SK-N-SH (cell line): ENCODE results near the gene TFAP2D. TPM values are rescaled to one million over a fixed set of nuclear protein-coding genes. Genes with fewer than 3 reads are reported as not detected.

Experiments used
- CTCF ChIA-PET: fragments of 300-600, 350-600 bp; formaldehyde crosslinking; extraction: SDS; loops from one replicate; lab custom pipeline; 2021; lab: Yijun Ruan, JAX
- POLR2A ChIA-PET: fragments of 350-600 bp; sonication (Branson Sonifier 250); formaldehyde crosslinking; extraction: SDS; loops from one replicate; lab custom pipeline; 2020; ENCODE audit warnings: antibody characterized with exemption, inconsistent platforms; lab: Yijun Ruan, JAX
- DNase-seq: peaks from one replicate; pipeline ENCODE4 v3.0.0; 2012
- H2AFZ ChIP-seq: fragments of 200-600 bp; sonication (generic); 2 replicates; pipeline ENCODE4 v1.8.1; 2016; ENCODE audit warnings: antibody characterized with exemption, mild to moderate bottlenecking, low read depth
- H3F3A ChIP-seq: fragments of 200-600 bp; sonication (generic); replicated peaks from 2 replicates; pipeline ENCODE3; 2016; ENCODE audit warnings: antibody characterized with exemption, mild to moderate bottlenecking; ENCODE audit not compliant: insufficient read depth
- H3K27ac ChIP-seq, 2 experiments: fragments of 200-500 bp in 1 of 2; fragments of 200-600 bp in 1 of 2; sonication (Bioruptor generic) in 1 of 2; sonication (generic), shearing (Covaris generic) in 1 of 2; 2 replicates each; pipeline versions ENCODE4 v1.5.1 to v1.6.1; 2014 to 2016; ENCODE audit warnings: low read depth in 2 of 2, inconsistent platforms in 1 of 2, low read length in 1 of 2, mild to moderate bottlenecking in 1 of 2, mixed read lengths in 1 of 2
- H3K27me3 ChIP-seq: fragments of 200-600 bp; sonication (generic), shearing (Covaris generic); 2 replicates; pipeline ENCODE4 v1.6.1; 2016; ENCODE audit warnings: mixed run types; ENCODE audit not compliant: insufficient read depth
- H3K36me3 ChIP-seq, 2 experiments: fragments of 200-500 bp in 1 of 2; fragments of 200-600 bp in 1 of 2; sonication (Bioruptor generic) in 1 of 2; sonication (generic) in 1 of 2; replicated peaks in 1 of 2; 2 replicates each; pipeline versions ENCODE3 to v1.5.1; 2014 to 2016; ENCODE audit warnings: low read length in 1 of 2, mild to moderate bottlenecking in 1 of 2; ENCODE audit not compliant: insufficient read depth in 2 of 2, control insufficient read depth in 1 of 2
- H3K4me1 ChIP-seq, 2 experiments: fragments of 200-500 bp in 1 of 2; fragments of 200-600 bp in 1 of 2; sonication (Bioruptor generic) in 1 of 2; sonication (generic), shearing (Covaris generic) in 1 of 2; 2 replicates each; pipeline versions ENCODE4 v1.5.1 to v1.6.1; 2014 to 2016; ENCODE audit warnings: low read depth in 1 of 2, low read length in 1 of 2, mixed run types in 1 of 2; ENCODE audit not compliant: insufficient read depth in 2 of 2, control insufficient read depth in 1 of 2
- H3K4me2 ChIP-seq: fragments of 200-600 bp; sonication (generic), shearing (Covaris generic); 2 replicates; pipeline ENCODE4 v1.6.1; 2017; ENCODE audit warnings: mixed run types
- H3K4me3 ChIP-seq, 2 experiments: fragments of 200-500 bp in 1 of 2; fragments of 200-600 bp in 1 of 2; sonication (Bioruptor generic) in 1 of 2; sonication (generic), shearing (Covaris generic) in 1 of 2; 2 replicates each; pipeline versions ENCODE4 v1.5.1 to v1.8.1; 2014 to 2016; ENCODE audit warnings: low read depth in 2 of 2, inconsistent platforms in 1 of 2, low read length in 1 of 2, mild to moderate bottlenecking in 1 of 2, mixed read lengths in 1 of 2, moderate library complexity in 1 of 2
- H3K79me2 ChIP-seq: fragments of 200-600 bp; sonication (generic); 2 replicates; pipeline ENCODE4 v1.8.1; 2017; ENCODE audit warnings: mild to moderate bottlenecking; ENCODE audit not compliant: insufficient read depth
- H3K9ac ChIP-seq: fragments of 200-600 bp; sonication (generic); 2 replicates; pipeline ENCODE4 v1.6.1; 2017; ENCODE audit warnings: mixed run types
- H3K9me2 ChIP-seq: fragments of 200-600 bp; sonication (generic); 2 replicates; pipeline ENCODE4 v1.6.1; 2017; ENCODE audit warnings: mixed run types
- H3K9me3 ChIP-seq: fragments of 200-600 bp; sonication (generic); 2 replicates; pipeline ENCODE4 v1.6.1; 2017; ENCODE audit warnings: mixed run types, mild to moderate bottlenecking, moderate library complexity
- H4K20me1 ChIP-seq: fragments of 200-600 bp; sonication (generic); 2 replicates; pipeline ENCODE4 v1.6.1; 2017; ENCODE audit warnings: mild to moderate bottlenecking, mixed run types; ENCODE audit not compliant: insufficient read depth
- CHD2 ChIP-seq: fragments of 150-350 bp; IDR thresholded peaks from 2 replicates; pipeline ENCODE4 v1.6.1; 2018; ENCODE audit warnings: low read length; ENCODE audit not compliant: partially characterized antibody
- ELF1 ChIP-seq: IDR thresholded peaks from 2 replicates; pipeline ENCODE4 v1.4.0; 2012
- EP300 ChIP-seq, 2 experiments: IDR thresholded peaks; 2 replicates each; pipeline versions ENCODE4 v1.4.0 to v1.6.1; 2012; ENCODE audit warnings: borderline replicate concordance in 1 of 2, low read depth in 1 of 2, low read length in 1 of 2
- FOXJ3 ChIP-seq: sonication (generic); formaldehyde crosslinking; IDR thresholded peaks from 2 replicates; pipeline ENCODE4 v1.5.1; 2020; ENCODE audit warnings: mild to moderate bottlenecking, missing genetic modification reagents
- GABPA ChIP-seq: IDR thresholded peaks from 2 replicates; pipeline ENCODE4 v1.4.0; 2012; ENCODE audit warnings: low read depth, mild to moderate bottlenecking
- GATA2 ChIP-seq: sonication (generic); formaldehyde crosslinking; IDR thresholded peaks from 2 replicates; pipeline ENCODE4 v1.5.0; 2020; ENCODE audit warnings: mild to moderate bottlenecking, missing genetic modification reagents
- IRF3 ChIP-seq: fragments of 150-350 bp; IDR thresholded peaks from 2 replicates; pipeline ENCODE4 v1.6.1; 2016; ENCODE audit warnings: mild to moderate bottlenecking, low read depth, low read length
- JUND ChIP-seq: IDR thresholded peaks from 2 replicates; pipeline ENCODE4 v1.4.0; 2012
- MAX ChIP-seq: IDR thresholded peaks from 2 replicates; pipeline ENCODE4 v1.4.0; 2012; ENCODE audit warnings: low read depth
- MXI1 ChIP-seq: IDR thresholded peaks from 2 replicates; pipeline ENCODE4 v1.6.1; 2012; ENCODE audit warnings: mild to moderate bottlenecking, low read depth, low read length, improper control_type of control experiment
- NRF1 ChIP-seq: IDR thresholded peaks from 2 replicates; pipeline ENCODE4 v1.6.1; 2012; ENCODE audit warnings: low read depth, mild to moderate bottlenecking, low read length
- PBX3 ChIP-seq: IDR thresholded peaks from 2 replicates; pipeline ENCODE4; 2012
- RAD21 ChIP-seq: IDR thresholded peaks from 2 replicates; pipeline ENCODE4 v1.6.1; 2012; ENCODE audit warnings: mild to moderate bottlenecking, low read length
- REST ChIP-seq: IDR thresholded peaks from 2 replicates; pipeline ENCODE4 v1.6.1; 2012; ENCODE audit warnings: mild to moderate bottlenecking, low read depth, low read length, moderate library complexity
- RFX5 ChIP-seq: IDR thresholded peaks from 2 replicates; pipeline ENCODE4 v1.6.1; 2012; ENCODE audit warnings: mild to moderate bottlenecking, improper control_type of control experiment, low read length
- SMC3 ChIP-seq: IDR thresholded peaks from 2 replicates; pipeline ENCODE4 v1.6.1; 2012; ENCODE audit warnings: low read depth, low read length, improper control_type of control experiment
- TCF12 ChIP-seq: IDR thresholded peaks from 2 replicates; pipeline ENCODE4 v1.4.0; 2012
- TEAD4 ChIP-seq: IDR thresholded peaks from 2 replicates; pipeline ENCODE4 v1.4.0; 2012; ENCODE audit warnings: mild to moderate bottlenecking, borderline replicate concordance; ENCODE audit not compliant: insufficient read depth
- USF2 ChIP-seq: fragments of 150-350 bp; IDR thresholded peaks from 2 replicates; pipeline ENCODE4 v1.6.1; 2017; ENCODE audit warnings: antibody characterized with exemption, low read length, low read depth, borderline replicate concordance
- YY1 ChIP-seq: IDR thresholded peaks from 2 replicates; pipeline ENCODE4 v1.4.0; 2012; ENCODE audit warnings: low read depth, mild to moderate bottlenecking
- ZBTB33 ChIP-seq: IDR thresholded peaks from 2 replicates; pipeline ENCODE4 v1.4.0; 2012; ENCODE audit warnings: low read depth, borderline replicate concordance
- WGBS: methylation state at CpG from one replicate; pipeline ENCODE4 v1.1.6; 2017; ENCODE audit warnings: low lambda C conversion rate; 5-methylcytosine and 5-hydroxymethylcytosine counted together
- polyA plus RNA-seq, 3 experiments: library from polyadenylated mRNA; depleted of rRNA; stranded (reverse); fragments of >200 nt; gene quantifications; 2 replicates each; pipeline ENCODE4 v1.2.3, GENCODE V29; 2012

Gene TFAP2D
- polyA plus RNA-seq, 1 of the 3 experiments (the other 2 are of a cell fraction), result not detected

GRCh38 chr6:50795574-50795973, 82.2 kb downstream of the TFAP2D start:
- WGBS, result 12% methylated on average over 5 of the region's 5 CpGs
- H3K9ac ChIP-seq, result no peak overlapping the region
- ChIA-PET CTCF (interaction anchor here (1.0 to 1.7 kb wide), 3 partner anchors 20 to 139 kb away, joined by 3 read pairs; no protein-coding TSS in a partner anchor), POLR2A (interaction anchor here (0.7 kb wide), 1 partner anchor 252 kb away, joined by 3 read pairs; no protein-coding TSS in a partner anchor)
- no peak overlapping the region for H3K4me3 ChIP-seq
- no peaks in the 10 kb centered on the region for H3F3A ChIP-seq
- no peak for DNase-seq
- no peaks in the 10 kb centered on the region for H4K20me1 ChIP-seq
- no peaks in the 10 kb centered on the region; a peak in 1 of 4 replicates for H3K4me1 ChIP-seq
- no peak overlapping the region for H2AFZ ChIP-seq
- H3K27ac ChIP-seq, result no peak overlapping the region
- H3K9me3 ChIP-seq, result no peaks in the 10 kb centered on the region
- H3K79me2 ChIP-seq, result no peaks in the 10 kb centered on the region
- no peak for TF ChIP-seq CHD2
- no peak for TF ChIP-seq REST
- no peak for TF ChIP-seq MAX
- TF ChIP-seq IRF3, result no peak
- TF ChIP-seq TCF12, result no peak
- no peak for TF ChIP-seq RAD21
- no peak for TF ChIP-seq RFX5
- TF ChIP-seq USF2, result no peak
- no peak for TF ChIP-seq EP300 (IDR thresholded peaks at IDR 0.05; ENCODE audit: borderline replicate concordance in 1 of 2, low read depth in 1 of 2, low read length in 1 of 2)
- no peak for TF ChIP-seq SMC3
- no peak for TF ChIP-seq YY1
- H3K36me3 ChIP-seq, result no peaks in the 10 kb centered on the region
- H3K4me2 ChIP-seq, result no peak overlapping the region
- H3K27me3 ChIP-seq, result no peaks in the 10 kb centered on the region
- H3K9me2 ChIP-seq, result no peaks in the 10 kb centered on the region

GRCh38 chr6:50804283-50804682, 91.0 kb downstream of the TFAP2D start:
- H3K9ac ChIP-seq, result no peak overlapping the region
- H3K9me2 ChIP-seq, result no peaks in the 10 kb centered on the region
- H3K79me2 ChIP-seq, result no peaks in the 10 kb centered on the region
- H3K4me2 ChIP-seq, result no peak overlapping the region
- H3K4me1 ChIP-seq, result no peaks in the 10 kb centered on the region; a peak in 2 of 4 replicates
- no peak overlapping the region for H3K4me3 ChIP-seq
- DNase-seq, result no peak
- H4K20me1 ChIP-seq, result no peaks in the 10 kb centered on the region
- no peak overlapping the region for H2AFZ ChIP-seq
- no peak overlapping the region for H3K27ac ChIP-seq
- CTCF ChIA-PET, result no interaction called here
- H3K9me3 ChIP-seq, result no peaks in the 10 kb centered on the region
- no peaks in the 10 kb centered on the region for H3K36me3 ChIP-seq
- H3F3A ChIP-seq, result no peaks in the 10 kb centered on the region
- no peaks in the 10 kb centered on the region for H3K27me3 ChIP-seq
- POLR2A ChIA-PET, result no interaction called here
- no peak for TF ChIP-seq PBX3
- TF ChIP-seq MXI1, result no peak
- TF ChIP-seq ZBTB33, result no peak
- no peak for TF ChIP-seq JUND
- TF ChIP-seq TEAD4, result no peak
- TF ChIP-seq ELF1, result no peak
- TF ChIP-seq CHD2, result no peak
- no peak for TF ChIP-seq MAX
- TF ChIP-seq NRF1, result no peak
- no peak for TF ChIP-seq FOXJ3 (CRISPR knock-in tag)
- TF ChIP-seq GATA2 (CRISPR knock-in tag), result no peak
- no peak for TF ChIP-seq GABPA
